ENCODE measurements around the gene PRKD2.
"Not testable (repeated sequence)": the region's sequence is repeated elsewhere in the genome, so short reads cannot be mapped to it uniquely, and the experiment has no call there.

The PRKD2 gene

GRCh38 chr19:46634656-46635218, 82.2 kb downstream of the PRKD2 start:
- no peak for DNase-seq (ENCODE audit: low read depth in 3 of 3, low spot score in 1 of 3)

- DNase-seq (ENCODE audit: low read depth in 3 of 3, low spot score in 1 of 3) = peak; percentile 89 to 95 (median 92)
These were observed 82.8 kb downstream of the PRKD2 start for GRCh38 chr19:46634045-46634655.

GRCh38 chr19:46633130-46633529, 83.8 kb downstream of the PRKD2 start:
- no peak for DNase-seq (ENCODE audit: low read depth in 3 of 3, low spot score in 1 of 3)

GRCh38 chr19:46631481-46631880, 85.4 kb downstream of the PRKD2 start:
- DNase-seq (ENCODE audit: low read depth in 3 of 3, low spot score in 1 of 3) = no peak

- DNase-seq (ENCODE audit: low read depth in 3 of 3, low spot score in 1 of 3) = no peak
These were observed 86.2 kb downstream of the PRKD2 start for GRCh38 chr19:46630586-46631205.

- DNase-seq (ENCODE audit: low read depth in 3 of 3, low spot score in 1 of 3) = no peak
These were observed 87.3 kb downstream of the PRKD2 start for GRCh38 chr19:46629546-46630025.

- not testable (repeated sequence) for DNase-seq (ENCODE audit: low read depth in 3 of 3, low spot score in 1 of 3)
These were observed 87.9 kb downstream of the PRKD2 start for GRCh38 chr19:46628970-46629369.

- DNase-seq (ENCODE audit: low read depth in 3 of 3, low spot score in 1 of 3) = no peak
These were observed 90.5 kb downstream of the PRKD2 start for GRCh38 chr19:46626446-46626845.

- no peak for DNase-seq (ENCODE audit: low read depth in 3 of 3, low spot score in 1 of 3)
These were observed 91.2 kb downstream of the PRKD2 start for GRCh38 chr19:46625731-46626130.

GRCh38 chr19:46624958-46625661, 91.8 kb downstream of the PRKD2 start, which contains the start of gene PTGIR:
Gene PTGIR (minus strand): TSS chr19:46625089. CDS start chr19:46624225, 864 bp downstream.
- no peak for DNase-seq (ENCODE audit: low read depth in 3 of 3, low spot score in 1 of 3)
